K562 (cell line): ENCODE data around the gene SHFL. TPM values are rescaled to one million over a fixed set of nuclear protein-coding genes. Genes with fewer than 3 reads are reported as not detected.

Source experiments
- ARID1B ChIP-seq: fragments of 450-650 bp; IDR thresholded peaks from 2 replicates; pipeline ENCODE4 v1.6.1; 2016; ENCODE audit warnings: antibody characterized with exemption, mild to moderate bottlenecking, inconsistent platforms
- CBFA2T3 ChIP-seq: fragments of 450-650 bp; IDR thresholded peaks from 2 replicates; pipeline ENCODE4 v1.6.1; 2017
- CBFB ChIP-seq: sonication (generic); formaldehyde crosslinking; IDR thresholded peaks from 2 replicates; pipeline ENCODE4 v1.4.0; 2020; ENCODE audit warnings: mild to moderate bottlenecking, missing genetic modification reagents
- ESRRA ChIP-seq: fragments of 450-650 bp; IDR thresholded peaks from 2 replicates; pipeline ENCODE4 v1.6.1; 2014; ENCODE audit warnings: low read depth, mild to moderate bottlenecking, moderate library complexity, borderline replicate concordance
- HSF4 ChIP-seq: fragments of 250-450 bp; sonication (Bioruptor Pico); IDR thresholded peaks from 2 replicates; pipeline ENCODE4 v2.1.2; 2022; ENCODE audit warnings: mild to moderate bottlenecking, moderate library complexity, borderline replicate concordance
- L3MBTL2 ChIP-seq: fragments of 450-650 bp; IDR thresholded peaks from 2 replicates; pipeline ENCODE4 v1.6.1; 2016; ENCODE audit warnings: mild to moderate bottlenecking, moderate library complexity
- MAFG ChIP-seq: fragments of 450-650 bp; conservative IDR thresholded peaks from 2 replicates; pipeline ENCODE4 v1.6.1; 2016; ENCODE audit warnings: missing genetic modification characterization, missing compliant biosample characterization
- MYC ChIP-seq, 2 experiments: fragments of 250-450 bp in 1 of 2; sonication (Bioruptor Pico) in 1 of 2; IDR thresholded peaks; 2 replicates each; pipeline versions ENCODE4 v1.5.1 to v1.6.1; 2012 to 2021; ENCODE audit warnings: low read depth in 2 of 2, borderline replicate concordance in 1 of 2, improper control_type of control experiment in 1 of 2, low read length in 1 of 2, mild to moderate bottlenecking in 1 of 2, moderate library complexity in 1 of 2
- NFRKB ChIP-seq: fragments of 450-650 bp; IDR thresholded peaks from 2 replicates; pipeline ENCODE4 v1.6.1; 2016; ENCODE audit warnings: low read depth
- POLR2G ChIP-seq: fragments of 200-400 bp; formaldehyde crosslinking; IDR thresholded peaks from 2 replicates; pipeline ENCODE4 v1.6.1; 2017; ENCODE audit warnings: low read depth, mild to moderate bottlenecking, antibody characterized with exemption, low read length, moderate library complexity
- SMARCA4 ChIP-seq: fragments of 450-650 bp; IDR thresholded peaks from 2 replicates; pipeline ENCODE4 v1.6.1; 2016
- SMARCE1 ChIP-seq: fragments of 450-650 bp; IDR thresholded peaks from 2 replicates; pipeline ENCODE4 v1.7.1; 2016; ENCODE audit warnings: mild to moderate bottlenecking
- TARDBP ChIP-seq: fragments of 450-650 bp; IDR thresholded peaks from 2 replicates; pipeline ENCODE4 v1.6.1; 2016
- TGIF2 ChIP-seq: sonication (generic); formaldehyde crosslinking; IDR thresholded peaks from 2 replicates; pipeline ENCODE4 v1.8.1; 2022; ENCODE audit warnings: mild to moderate bottlenecking, missing genetic modification reagents, moderate library complexity
- XRCC3 ChIP-seq: fragments of 450-650 bp; IDR thresholded peaks from 2 replicates; pipeline ENCODE4 v1.6.1; 2017; ENCODE audit warnings: mild to moderate bottlenecking, moderate library complexity
- XRCC4 ChIP-seq: IDR thresholded peaks from one replicate; pipeline ENCODE4 v1.6.1; 2011; ENCODE audit not compliant: insufficient read depth, insufficient read length; ENCODE audit errors: extremely low read depth
- ZNF133 ChIP-seq: fragments of 250-450 bp; sonication (Bioruptor Pico); IDR thresholded peaks from 2 replicates; pipeline ENCODE4 v1.4.0; 2020; ENCODE audit warnings: mild to moderate bottlenecking
- ZNF318 ChIP-seq, 2 experiments: fragments of 450-650 bp; IDR thresholded peaks; 2 replicates each; pipeline ENCODE4 v1.6.1; 2016; ENCODE audit warnings: mild to moderate bottlenecking in 2 of 2, borderline replicate concordance in 1 of 2, low read depth in 1 of 2, moderate library complexity in 1 of 2
- ZNF75A ChIP-seq: fragments of 450-650 bp; formaldehyde crosslinking; IDR thresholded peaks from 2 replicates; pipeline ENCODE4 v1.4.0; 2020; ENCODE audit warnings: mild to moderate bottlenecking
- ZZZ3 ChIP-seq: fragments of 450-650 bp; IDR thresholded peaks from 2 replicates; pipeline ENCODE4 v1.6.1; 2016; ENCODE audit warnings: antibody characterized with exemption, mild to moderate bottlenecking, moderate library complexity
- polyA plus RNA-seq, 8 experiments: library from polyadenylated mRNA; depleted of rRNA in 4 of 8; stranded (reverse) in 5 of 8; unstranded in 3 of 8; fragments of >200 nt; fragmentation: Nextera tagmentation in 2 of 8; fragmentation: Illumina TruSeq in 1 of 8; extraction: Ambion mirVana in 2 of 8; extraction: Trizol in 1 of 8; gene quantifications; 2 replicates each; pipeline versions ENCODE4 v1.2.1 to v1.2.3, GENCODE V29; 2011 to 2014; ENCODE audit warnings: inconsistent platforms in 1 of 8, missing spikeins in 1 of 8
- total RNA-seq, 7 experiments: library from RNA; depleted of rRNA in 6 of 7; stranded (reverse); fragments of >200 nt in 6 of 7; fragmentation: Illumina TruSeq in 2 of 7; extraction: Trizol in 2 of 7; gene quantifications; 2 replicates each; pipeline versions ENCODE4 v1.2.1 to v1.2.3, GENCODE V29; 2011 to 2021; ENCODE audit warnings: low replicate concordance in 1 of 7

The SHFL gene
- total and polyA plus RNA-seq, 9 of the 15 experiments (the other 6 are each of a cell fraction or from before 2014, with no cell fraction given) = 1.5 to 25.7 (median 13.0) TPM

DNA sequence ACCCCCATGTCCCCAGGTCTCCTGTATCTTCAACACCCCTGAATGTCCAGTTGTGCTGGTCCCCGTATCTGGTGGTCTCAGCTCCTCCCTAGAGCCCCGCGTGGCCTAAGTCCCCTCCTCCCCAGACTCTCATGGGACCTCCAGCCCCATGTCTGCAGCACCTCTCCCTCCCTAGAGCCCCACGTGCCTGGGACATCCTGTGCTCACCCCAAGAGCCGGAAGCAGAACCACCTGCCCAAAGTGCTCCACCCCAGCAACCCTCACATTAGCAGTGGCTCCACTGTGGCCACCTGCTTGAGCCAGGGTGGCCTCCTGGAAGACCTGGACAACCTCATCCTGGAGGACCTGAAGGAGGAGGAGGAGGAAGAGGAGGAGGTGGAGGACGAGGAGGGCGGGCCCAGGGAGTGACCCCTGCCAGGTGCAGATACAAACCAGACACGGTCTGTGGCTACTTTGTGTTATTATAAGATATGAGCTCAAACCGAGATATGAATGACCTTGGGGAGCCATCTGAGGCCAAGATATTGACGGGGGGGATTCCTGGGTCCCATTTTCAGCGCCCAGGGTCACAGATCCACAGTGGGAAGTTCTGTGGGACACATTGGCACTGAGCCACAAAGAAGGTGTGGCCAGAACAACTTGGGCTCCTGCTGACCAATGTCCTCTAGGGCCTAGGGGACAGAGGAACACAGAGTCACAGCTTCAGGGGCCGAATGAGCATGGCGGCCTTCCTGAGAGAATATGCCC is 6.0 kb downstream of the SHFL start (continued):
- peak; percentile 23; the same call in 1 of the 2 replicates for TF ChIP-seq L3MBTL2
- TF ChIP-seq ZNF133 (CRISPR knock-in tag) = no peak
- TF ChIP-seq MAFG (tag) = no peak
- TF ChIP-seq NFRKB = no peak
- no peak for TF ChIP-seq XRCC4
- peak; percentile 95 for TF ChIP-seq ESRRA
- TF ChIP-seq ZZZ3 = no peak
- peak; percentile 41; the same call in 1 of the 2 replicates for TF ChIP-seq SMARCA4
- TF ChIP-seq CBFA2T3 = peak; percentile 85
- TF ChIP-seq POLR2G = peak; percentile 12; the same call in 1 of the 2 replicates
- 0 out of 2 replicates have a peak, but pooled peaks have one; percentile 32 for TF ChIP-seq CBFB (CRISPR knock-in tag)
- no peak for TF ChIP-seq ZNF75A (CRISPR knock-in tag)
- 0 out of 2 replicates have a peak, but pooled peaks have one; percentile 36 for TF ChIP-seq SMARCE1
- no peak for TF ChIP-seq TARDBP
- no peak for TF ChIP-seq ZNF318 (IDR thresholded peaks at IDR 0.05; ENCODE audit: borderline replicate concordance in 1 of 2, low read depth in 1 of 2)
- TF ChIP-seq MYC (IDR thresholded peaks at IDR 0.05; ENCODE audit: low read depth, low read length) = no peak; the same call in 1 of the 2 replicates
- TF ChIP-seq MYC (CRISPR knock-in tag; IDR thresholded peaks at IDR 0.05; ENCODE audit: borderline replicate concordance, low read depth) = no peak
- no peak for TF ChIP-seq XRCC3
- TF ChIP-seq ARID1B = peak; percentile 79
- TF ChIP-seq TGIF2 (CRISPR knock-in tag) = no peak
- no peak for TF ChIP-seq HSF4 (CRISPR knock-in tag)
